ENCODE data around the gene OGT.
"Not testable (repeated sequence)": the region's sequence is repeated elsewhere in the genome, so short reads cannot be mapped to it uniquely, and the experiment has no call there.

OGT gene

GRCh38 chrX:71541210-71542022 lies 8.5 kb downstream of the OGT start:
- no peak for DNase-seq

GRCh38 chrX:71542411-71542810 lies 9.5 kb downstream of the OGT start:
- DNase-seq, result no peak

- DNase-seq, result no peak
Measured at GRCh38 chrX:71542825-71543224, 9.9 kb downstream of the OGT start.

- no peak for DNase-seq
Measured at GRCh38 chrX:71543316-71543715, 10.4 kb downstream of the OGT start.

GRCh38 chrX:71545364-71545763 lies 12.5 kb downstream of the OGT start:
- no peak for DNase-seq

- DNase-seq, result no peak
Measured at GRCh38 chrX:71546879-71547278, 14.0 kb downstream of the OGT start.

- no peak for DNase-seq
Measured at GRCh38 chrX:71547339-71547738, 14.4 kb downstream of the OGT start.

- no peak for DNase-seq
Measured at GRCh38 chrX:71549986-71550385, 17.1 kb downstream of the OGT start.

- DNase-seq, result no peak
Measured at GRCh38 chrX:71550578-71550977, 17.7 kb downstream of the OGT start.

GRCh38 chrX:71556036-71556435 lies 23.1 kb downstream of the OGT start:
- no peak for DNase-seq

- DNase-seq, result no peak
Measured at GRCh38 chrX:71558920-71559319, 26.0 kb downstream of the OGT start.

GRCh38 chrX:71559773-71560172 lies 26.9 kb downstream of the OGT start:
- not testable (repeated sequence) for DNase-seq

- DNase-seq, result no peak
Measured at GRCh38 chrX:71563921-71564320, 31.0 kb downstream of the OGT start.

- DNase-seq, result no peak
Measured at GRCh38 chrX:71565474-71566041, 32.7 kb downstream of the OGT start.

- DNase-seq, result not testable (repeated sequence)
Measured at GRCh38 chrX:71571390-71571789, 38.5 kb downstream of the OGT start.

GRCh38 chrX:71573590-71573989 lies 40.7 kb downstream of the OGT start:
- DNase-seq, result no peak

- no peak for DNase-seq
Measured at GRCh38 chrX:71577682-71578081, 44.8 kb downstream of the OGT start.

GRCh38 chrX:71578253-71579135 lies 45.6 kb downstream of the OGT start, which contains the start of gene GCNA:
Gene GCNA (plus strand): TSS chrX:71578437. CDS start chrX:71580822, 2,385 bp downstream.
- DNase-seq, result no peak

GRCh38 chrX:71579136-71579989 lies 46.5 kb downstream of the OGT start:
- DNase-seq, result no peak

- no peak for DNase-seq
Measured at GRCh38 chrX:71579990-71580380, 47.1 kb downstream of the OGT start.

- no peak for DNase-seq
Measured at GRCh38 chrX:71581210-71581609, 48.3 kb downstream of the OGT start.

- DNase-seq, result no peak
Measured at GRCh38 chrX:71586929-71587328, 54.0 kb downstream of the OGT start.

GRCh38 chrX:71593210-71593609 lies 60.3 kb downstream of the OGT start:
- DNase-seq, result not testable (repeated sequence)
